Fibroblast of skin of right quadriceps (primary cell): ENCODE results near the gene TPM1.

Experiments used
- DNase-seq: peaks from one replicate; pipeline ENCODE4 v3.0.0-alpha.2; 2013

TPM1 gene

GRCh38 chr15:63043335-63044076 is 959 bp downstream of the TPM1 start:
- no peak for DNase-seq

- DNase-seq = no peak
These were observed 1.6 kb downstream of the TPM1 start for GRCh38 chr15:63044077-63044644.

GRCh38 chr15:63044645-63045464 is 2.3 kb downstream of the TPM1 start:
- peak; percentile 76 for DNase-seq

- DNase-seq = no peak
These were observed 2.9 kb downstream of the TPM1 start for GRCh38 chr15:63045465-63045840.

GRCh38 chr15:63045879-63046278 is 3.3 kb downstream of the TPM1 start:
- DNase-seq = no peak

- DNase-seq = no peak
These were observed 4.6 kb downstream of the TPM1 start for GRCh38 chr15:63046917-63047760.

GRCh38 chr15:63047792-63048114 is 5.2 kb downstream of the TPM1 start:
- no peak for DNase-seq

- DNase-seq = peak; percentile 93
These were observed 5.7 kb downstream of the TPM1 start for GRCh38 chr15:63048115-63048775.

GRCh38 chr15:63048776-63049665 is 6.5 kb downstream of the TPM1 start:
- peak; percentile 67 for DNase-seq

- no peak for DNase-seq
These were observed 7.3 kb downstream of the TPM1 start for GRCh38 chr15:63049783-63050371.

GRCh38 chr15:63050731-63051155 is 8.2 kb downstream of the TPM1 start:
- DNase-seq = no peak

GRCh38 chr15:63051156-63052066 is 8.9 kb downstream of the TPM1 start:
- DNase-seq = peak; percentile 73

- no peak for DNase-seq
These were observed 9.7 kb downstream of the TPM1 start for GRCh38 chr15:63052077-63052841.

- DNase-seq = no peak
These were observed 10.6 kb downstream of the TPM1 start for GRCh38 chr15:63052961-63053698.

GRCh38 chr15:63054281-63054683 is 11.7 kb downstream of the TPM1 start:
- DNase-seq = no peak

- no peak for DNase-seq
These were observed 12.4 kb downstream of the TPM1 start for GRCh38 chr15:63054985-63055384.

- no peak for DNase-seq
These were observed 14.3 kb downstream of the TPM1 start for GRCh38 chr15:63056829-63057228.
